Esophagus muscularis mucosa (tissue), 3 donors: ENCODE data around the gene HS2ST1.

Source experiments
- POLR2A ChIP-seq: fragments of 450-650 bp; IDR thresholded peaks from one replicate; pipeline ENCODE4 v1.6.1; 2017; ENCODE audit warnings: antibody characterized with exemption, moderate library complexity, mild to moderate bottlenecking, low read depth
- POLR2AphosphoS5 ChIP-seq, 2 donors: sonication (generic); formaldehyde crosslinking; IDR thresholded peaks; one replicate each; pipeline ENCODE4 v1.6.1; 2017; ENCODE audit warnings: antibody characterized with exemption in 2 of 2
- TF ChIP-seq, protein P1 (sequence below), 3 experiments: fragments of 200-600 bp in 2 of 3; fragments of 450-650 bp in 1 of 3; sonication (generic) in 2 of 3; IDR thresholded peaks; one replicate each; pipeline ENCODE4 v1.5.1; 2017 to 2019; ENCODE audit warnings: antibody characterized with exemption in 3 of 3, mild to moderate bottlenecking in 2 of 3, moderate library complexity in 1 of 3

DNA sequence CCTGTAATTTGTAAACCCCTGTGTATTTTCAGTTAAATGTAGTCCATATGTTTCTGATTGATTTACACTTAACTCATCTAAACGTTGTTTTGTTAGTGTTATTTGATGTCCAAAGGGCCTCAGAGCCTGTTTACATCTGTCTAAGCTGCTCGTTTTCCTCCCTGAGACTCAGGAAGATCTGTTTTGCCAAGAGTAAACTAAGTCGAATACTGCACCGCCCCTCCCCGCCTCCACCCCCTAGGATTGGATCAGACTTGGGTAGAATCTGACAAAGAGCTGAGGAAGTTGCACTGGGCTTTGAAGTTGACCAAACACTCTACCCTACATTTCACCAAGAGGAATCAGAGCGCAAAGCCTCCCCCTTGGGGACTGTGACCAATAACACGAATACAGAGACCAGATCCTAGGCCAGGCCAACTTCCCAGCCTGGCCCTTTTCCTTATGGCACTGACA is 207.3 kb downstream of the HS2ST1 start:
- TF ChIP-seq, protein P1, sequence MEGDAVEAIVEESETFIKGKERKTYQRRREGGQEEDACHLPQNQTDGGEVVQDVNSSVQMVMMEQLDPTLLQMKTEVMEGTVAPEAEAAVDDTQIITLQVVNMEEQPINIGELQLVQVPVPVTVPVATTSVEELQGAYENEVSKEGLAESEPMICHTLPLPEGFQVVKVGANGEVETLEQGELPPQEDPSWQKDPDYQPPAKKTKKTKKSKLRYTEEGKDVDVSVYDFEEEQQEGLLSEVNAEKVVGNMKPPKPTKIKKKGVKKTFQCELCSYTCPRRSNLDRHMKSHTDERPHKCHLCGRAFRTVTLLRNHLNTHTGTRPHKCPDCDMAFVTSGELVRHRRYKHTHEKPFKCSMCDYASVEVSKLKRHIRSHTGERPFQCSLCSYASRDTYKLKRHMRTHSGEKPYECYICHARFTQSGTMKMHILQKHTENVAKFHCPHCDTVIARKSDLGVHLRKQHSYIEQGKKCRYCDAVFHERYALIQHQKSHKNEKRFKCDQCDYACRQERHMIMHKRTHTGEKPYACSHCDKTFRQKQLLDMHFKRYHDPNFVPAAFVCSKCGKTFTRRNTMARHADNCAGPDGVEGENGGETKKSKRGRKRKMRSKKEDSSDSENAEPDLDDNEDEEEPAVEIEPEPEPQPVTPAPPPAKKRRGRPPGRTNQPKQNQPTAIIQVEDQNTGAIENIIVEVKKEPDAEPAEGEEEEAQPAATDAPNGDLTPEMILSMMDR (IDR thresholded peaks at IDR 0.05), result no peak
- no peak for TF ChIP-seq POLR2AphosphoS5 (IDR thresholded peaks at IDR 0.05)
- TF ChIP-seq POLR2A, result no peak
